CD8-positive, alpha-beta memory T cell (primary cell): ENCODE measurements around the gene ENTHD1. TPM values are rescaled to one million over a fixed set of nuclear protein-coding genes. Genes with fewer than 3 reads are reported as not detected.

Experiments used
- CTCF ChIA-PET: fragments of 350-600 bp; sonication (Branson Sonifier 250); formaldehyde crosslinking; loops from one replicate; lab custom pipeline; 2021; ENCODE audit warnings: antibody characterized with exemption; lab: Charles Lee
- POLR2A ChIA-PET: fragments of 350-600 bp; sonication (Branson Sonifier 250); formaldehyde crosslinking; loops from one replicate; lab custom pipeline; 2021; ENCODE audit warnings: antibody characterized with exemption; lab: Charles Lee
- DNase-seq, 5 donors: peaks; one replicate each; pipeline versions ENCODE4 v3.0.0 to v3.0.0-alpha.2; 2020 to 2022; ENCODE audit warnings: mixed read lengths in 1 of 5
- H3K27ac ChIP-seq: one replicate; pipeline ENCODE4 v1.7.0; 2013; ENCODE audit warnings: low read depth, mild to moderate bottlenecking, low read length, moderate library complexity
- H3K27me3 ChIP-seq: 2 replicates; pipeline ENCODE4 v1.7.0; 2013; ENCODE audit warnings: low read length, mild to moderate bottlenecking; ENCODE audit not compliant: insufficient read depth, poor library complexity, severe bottlenecking
- H3K36me3 ChIP-seq: 2 replicates; pipeline ENCODE4 v1.7.0; 2013; ENCODE audit warnings: mild to moderate bottlenecking, low read length, moderate library complexity; ENCODE audit not compliant: insufficient read depth
- H3K4me1 ChIP-seq: 2 replicates; pipeline ENCODE4 v1.7.0; 2013; ENCODE audit warnings: mild to moderate bottlenecking, low read length, moderate library complexity; ENCODE audit not compliant: insufficient read depth
- H3K4me3 ChIP-seq: 2 replicates; pipeline ENCODE4 v1.7.0; 2013; ENCODE audit warnings: mild to moderate bottlenecking, low read length
- H3K9me3 ChIP-seq: 2 replicates; pipeline ENCODE4 v1.7.0; 2013; ENCODE audit warnings: mild to moderate bottlenecking, low read length
- H3K27ac Mint-ChIP-seq, 8 donors: one replicate each; pipeline ENCODE4 v1.8.0; 2020 to 2021; ENCODE audit warnings: mixed read lengths in 8 of 8, mild to moderate bottlenecking in 6 of 8, inconsistent platforms in 3 of 8, moderate library complexity in 3 of 8
- H3K27me3 Mint-ChIP-seq, 2 donors: one replicate each; pipeline ENCODE4 v1.8.0; 2020 to 2021; ENCODE audit warnings: mixed read lengths in 2 of 2, mild to moderate bottlenecking in 1 of 2, moderate library complexity in 1 of 2
- H3K36me3 Mint-ChIP-seq, 3 donors: one replicate each; pipeline ENCODE4 v1.8.0; 2020 to 2021; ENCODE audit warnings: mixed read lengths in 3 of 3, inconsistent platforms in 1 of 3, mild to moderate bottlenecking in 1 of 3
- H3K4me1 Mint-ChIP-seq, 3 donors: one replicate each; pipeline ENCODE4 v1.8.0; 2020 to 2021; ENCODE audit warnings: mixed read lengths in 3 of 3, inconsistent platforms in 1 of 3, mild to moderate bottlenecking in 1 of 3
- H3K4me3 Mint-ChIP-seq, 7 donors: one replicate each; pipeline ENCODE4 v1.8.0; 2020 to 2021; ENCODE audit warnings: mixed read lengths in 7 of 7, mild to moderate bottlenecking in 6 of 7, moderate library complexity in 4 of 7, inconsistent platforms in 2 of 7
- H3K9me3 Mint-ChIP-seq, 5 donors: one replicate each; pipeline ENCODE4 v1.8.0; 2020 to 2022; ENCODE audit warnings: mixed read lengths in 5 of 5, mild to moderate bottlenecking in 3 of 5, moderate library complexity in 2 of 5, inconsistent platforms in 1 of 5
- polyA plus RNA-seq: library from polyadenylated mRNA; unstranded; fragments of 300-500 nt; fragmentation: Illumina TruSeq; gene quantifications from one replicate; pipeline ENCODE4 v1.2.3, GENCODE V29; 2021
- total RNA-seq, 2 experiments: library from RNA; stranded (reverse); gene quantifications; one replicate each; pipeline ENCODE4 v1.2.3, GENCODE V29; 2021

Gene ENTHD1
- total and polyA plus RNA-seq, 3 experiments from 2014 or later = 0.16 to 0.35 (median 0.16) TPM

- DNase-seq = no peak
- Mint-ChIP-seq H3K27me3 (no peaks in the 10 kb centered on the region), H3K9me3 (no peaks in the 10 kb centered on the region), H3K36me3 (peaks cover 0 to 69% (median 11%) of the 10 kb centered on the region in 3 donors), H3K4me3 (peak overlapping the region in 1 of 7 donors; percentile 68), H3K27ac (peak overlapping the region in 6 of 8 donors; percentile 80 to 93 (median 89)), H3K4me1 (peaks cover 75 to 80% (median 80%) of the 10 kb centered on the region in 3 donors)
- POLR2A ChIA-PET = interaction anchor here (0.9 to 2.4 kb wide), 3 partner anchors 10 to 14 kb away, joined by 3 to 7 read pairs (median 6); no protein-coding TSS in a partner anchor
- H3K9me3 ChIP-seq = no peaks in the 10 kb centered on the region
- no peaks in the 10 kb centered on the region for H3K27me3 ChIP-seq
- CTCF ChIA-PET = interaction anchor here (0.8 to 5.6 kb wide), 6 partner anchors 9 to 19 kb away, joined by 3 to 36 read pairs (median 14); no protein-coding TSS in a partner anchor
- peak overlapping the region; percentile 17 for H3K4me3 ChIP-seq
- H3K27ac ChIP-seq = no peak overlapping the region
- no peaks in the 10 kb centered on the region for H3K36me3 ChIP-seq
- peaks cover 100% of the 10 kb centered on the region for H3K4me1 ChIP-seq
These were observed 30.1 kb upstream of the ENTHD1 start for GRCh38 chr22:39923696-39924095.

- H3K27ac ChIP-seq = peak overlapping the region; percentile 59
- peak overlapping the region; percentile 77 to 95 (median 83) for H3K4me3 Mint-ChIP-seq
- peaks cover 100% of the 10 kb centered on the region for H3K4me1 ChIP-seq
- H3K9me3 ChIP-seq = no peaks in the 10 kb centered on the region
- H3K4me3 ChIP-seq = peak overlapping the region; percentile 10
- peaks cover 3 to 55% (median 7%) of the 10 kb centered on the region in 3 donors for H3K36me3 Mint-ChIP-seq
- no peaks in the 10 kb centered on the region for H3K36me3 ChIP-seq
- ChIA-PET POLR2A (interaction anchor here (0.8 to 2.0 kb wide), 6 partner anchors 9 to 23 kb away, joined by 3 to 18 read pairs (median 8); no protein-coding TSS in a partner anchor), CTCF (interaction anchor here (0.6 to 5.6 kb wide), 8 partner anchors 10 to 153 kb away, joined by 3 to 32 read pairs (median 4); no protein-coding TSS in a partner anchor)
- H3K4me1 Mint-ChIP-seq = peaks cover 94 to 100% (median 99%) of the 10 kb centered on the region in 3 donors
- H3K27me3 ChIP-seq = no peaks in the 10 kb centered on the region
- H3K27ac Mint-ChIP-seq = peak overlapping the region in 7 of 8 donors; percentile 89 to 100 (median 99)
- no peaks in the 10 kb centered on the region for H3K27me3 Mint-ChIP-seq
- H3K9me3 Mint-ChIP-seq = no peaks in the 10 kb centered on the region
- peak in 4 of 5 donors; percentile 48 to 72 (median 50) for DNase-seq
These were observed 26.7 kb upstream of the ENTHD1 start for GRCh38 chr22:39920134-39920743.

- POLR2A ChIA-PET = interaction anchor here (0.6 to 2.5 kb wide), 5 partner anchors 8 to 25 kb away, joined by 3 to 11 read pairs (median 5); no protein-coding TSS in a partner anchor
- Mint-ChIP-seq H3K4me3 (peak overlapping the region; percentile 81 to 99 (median 91)), H3K27ac (peak overlapping the region in 7 of 8 donors; percentile 87 to 99 (median 95)), H3K27me3 (no peaks in the 10 kb centered on the region), H3K4me1 (peaks cover 89 to 100% (median 97%) of the 10 kb centered on the region in 3 donors), H3K9me3 (no peaks in the 10 kb centered on the region), H3K36me3 (peaks cover 3 to 53% (median 10%) of the 10 kb centered on the region in 3 donors)
- peaks cover 97% of the 10 kb centered on the region for H3K4me1 ChIP-seq
- H3K27ac ChIP-seq = peak overlapping the region; percentile 27
- H3K27me3 ChIP-seq = no peaks in the 10 kb centered on the region
- no peaks in the 10 kb centered on the region for H3K9me3 ChIP-seq
- CTCF ChIA-PET = interaction anchor here (0.9 to 1.3 kb wide), 4 partner anchors 9 to 25 kb away, joined by 3 to 5 read pairs (median 3); no protein-coding TSS in a partner anchor
- H3K4me3 ChIP-seq = peak overlapping the region; percentile 22
- peak in 1 of 5 donors; percentile 55 for DNase-seq
- no peaks in the 10 kb centered on the region for H3K36me3 ChIP-seq
These were observed 24.4 kb upstream of the ENTHD1 start for GRCh38 chr22:39917776-39918495.

GRCh38 chr22:39917197-39917643 is 23.7 kb upstream of the ENTHD1 start:
- Histone ChIP-seq H3K27me3 (no peaks in the 10 kb centered on the region), H3K4me1 (peaks cover 97% of the 10 kb centered on the region), H3K27ac (no peak overlapping the region), H3K36me3 (no peaks in the 10 kb centered on the region), H3K9me3 (no peaks in the 10 kb centered on the region), H3K4me3 (peak overlapping the region; percentile 24)
- CTCF ChIA-PET = interaction anchor here (1.2 to 6.0 kb wide), 4 partner anchors 7 to 56 kb away, joined by 3 to 36 read pairs (median 20); no protein-coding TSS in a partner anchor
- peak overlapping the region; percentile 81 to 99 (median 91) for H3K4me3 Mint-ChIP-seq
- POLR2A ChIA-PET = interaction anchor here (0.9 to 2.5 kb wide), 5 partner anchors 9 to 16 kb away, joined by 4 to 11 read pairs (median 7); no protein-coding TSS in a partner anchor
- no peaks in the 10 kb centered on the region for H3K27me3 Mint-ChIP-seq
- peak overlapping the region in 7 of 8 donors; percentile 87 to 99 (median 95) for H3K27ac Mint-ChIP-seq
- no peaks in the 10 kb centered on the region for H3K9me3 Mint-ChIP-seq
- H3K4me1 Mint-ChIP-seq = peaks cover 88 to 100% (median 97%) of the 10 kb centered on the region in 3 donors
- DNase-seq = no peak
- peaks cover 3 to 54% (median 13%) of the 10 kb centered on the region in 3 donors for H3K36me3 Mint-ChIP-seq

- H3K4me3 Mint-ChIP-seq = peak overlapping the region; percentile 81 to 99 (median 91)
- H3K27ac ChIP-seq = no peak overlapping the region
- no peak overlapping the region for H3K4me3 ChIP-seq
- CTCF ChIA-PET = interaction anchor here (1.1 to 6.0 kb wide), 6 partner anchors 8 to 57 kb away, joined by 3 to 36 read pairs (median 4); no protein-coding TSS in a partner anchor
- no peaks in the 10 kb centered on the region for H3K27me3 ChIP-seq
- H3K9me3 ChIP-seq = no peaks in the 10 kb centered on the region
- no peaks in the 10 kb centered on the region for H3K36me3 ChIP-seq
- H3K36me3 Mint-ChIP-seq = peaks cover 3 to 53% (median 17%) of the 10 kb centered on the region in 3 donors
- peaks cover 90 to 100% (median 98%) of the 10 kb centered on the region in 3 donors for H3K4me1 Mint-ChIP-seq
- no peaks in the 10 kb centered on the region for H3K27me3 Mint-ChIP-seq
- peak overlapping the region in 7 of 8 donors; percentile 87 to 99 (median 94) for H3K27ac Mint-ChIP-seq
- H3K9me3 Mint-ChIP-seq = no peaks in the 10 kb centered on the region
- DNase-seq = no peak
- POLR2A ChIA-PET = interaction anchor here (1.4 to 2.5 kb wide), 5 partner anchors 8 to 12 kb away, joined by 4 to 11 read pairs (median 7); no protein-coding TSS in a partner anchor
- H3K4me1 ChIP-seq = peaks cover 97% of the 10 kb centered on the region
These were observed 22.9 kb upstream of the ENTHD1 start for GRCh38 chr22:39916496-39916895.

- Histone ChIP-seq H3K27ac (peak overlapping the region; percentile 10), H3K4me3 (no peak overlapping the region), H3K36me3 (no peaks in the 10 kb centered on the region), H3K9me3 (no peaks in the 10 kb centered on the region), H3K4me1 (peaks cover 97% of the 10 kb centered on the region), H3K27me3 (no peaks in the 10 kb centered on the region)
- Mint-ChIP-seq H3K36me3 (peaks cover 3 to 56% (median 22%) of the 10 kb centered on the region in 3 donors), H3K27me3 (no peaks in the 10 kb centered on the region), H3K27ac (peak overlapping the region in 7 of 8 donors; percentile 91 to 99 (median 95)), H3K9me3 (no peaks in the 10 kb centered on the region), H3K4me3 (peak overlapping the region; percentile 84 to 99 (median 92)), H3K4me1 (peaks cover 90 to 100% (median 98%) of the 10 kb centered on the region in 3 donors)
- ChIA-PET POLR2A (interaction anchor here (0.6 to 1.5 kb wide), 4 partner anchors 9 to 13 kb away, joined by 3 to 6 read pairs (median 4); no protein-coding TSS in a partner anchor), CTCF (interaction anchor here (1.1 to 6.0 kb wide), 4 partner anchors 9 to 21 kb away, joined by 3 to 36 read pairs (median 20); no protein-coding TSS in a partner anchor)
- DNase-seq = no peak
These were observed 21.8 kb upstream of the ENTHD1 start for GRCh38 chr22:39915295-39915726.

GRCh38 chr22:39914584-39914983 is 21.0 kb upstream of the ENTHD1 start:
- Mint-ChIP-seq H3K27me3 (no peaks in the 10 kb centered on the region), H3K36me3 (peaks cover 3 to 53% (median 24%) of the 10 kb centered on the region in 3 donors), H3K4me1 (peaks cover 89 to 100% (median 98%) of the 10 kb centered on the region in 3 donors), H3K27ac (peak overlapping the region in 7 of 8 donors; percentile 91 to 99 (median 97)), H3K9me3 (no peaks in the 10 kb centered on the region), H3K4me3 (peak overlapping the region; percentile 84 to 99 (median 92))
- CTCF ChIA-PET = interaction anchor here (4.2 to 6.0 kb wide), 2 partner anchors 10 to 18 kb away, joined by 35 to 36 read pairs; no protein-coding TSS in a partner anchor
- peaks cover 96% of the 10 kb centered on the region for H3K4me1 ChIP-seq
- H3K27ac ChIP-seq = no peak overlapping the region
- POLR2A ChIA-PET = interaction anchor here (1.1 to 1.5 kb wide), 4 partner anchors 10 to 19 kb away, joined by 3 to 6 read pairs (median 3); no protein-coding TSS in a partner anchor
- H3K36me3 ChIP-seq = no peaks in the 10 kb centered on the region
- H3K9me3 ChIP-seq = no peaks in the 10 kb centered on the region
- peak in 1 of 5 donors; percentile 60 for DNase-seq
- H3K27me3 ChIP-seq = no peaks in the 10 kb centered on the region
- H3K4me3 ChIP-seq = no peak overlapping the region
